SW480 (cell line): Measurements from ENCODE around the gene TTC32.
"Not testable (repeated sequence)": the region's sequence is repeated elsewhere in the genome, so short reads cannot be mapped to it uniquely, and the experiment has no call there.

Experiments used
- DNase-seq: peaks from one replicate; pipeline ENCODE4 v3.0.0-alpha.2; 2016; ENCODE audit warnings: low spot score

TTC32 gene

GRCh38 chr2:19899985-19900930 is 1.5 kb downstream of the TTC32 start:
- DNase-seq = peak; percentile 40

DNA sequence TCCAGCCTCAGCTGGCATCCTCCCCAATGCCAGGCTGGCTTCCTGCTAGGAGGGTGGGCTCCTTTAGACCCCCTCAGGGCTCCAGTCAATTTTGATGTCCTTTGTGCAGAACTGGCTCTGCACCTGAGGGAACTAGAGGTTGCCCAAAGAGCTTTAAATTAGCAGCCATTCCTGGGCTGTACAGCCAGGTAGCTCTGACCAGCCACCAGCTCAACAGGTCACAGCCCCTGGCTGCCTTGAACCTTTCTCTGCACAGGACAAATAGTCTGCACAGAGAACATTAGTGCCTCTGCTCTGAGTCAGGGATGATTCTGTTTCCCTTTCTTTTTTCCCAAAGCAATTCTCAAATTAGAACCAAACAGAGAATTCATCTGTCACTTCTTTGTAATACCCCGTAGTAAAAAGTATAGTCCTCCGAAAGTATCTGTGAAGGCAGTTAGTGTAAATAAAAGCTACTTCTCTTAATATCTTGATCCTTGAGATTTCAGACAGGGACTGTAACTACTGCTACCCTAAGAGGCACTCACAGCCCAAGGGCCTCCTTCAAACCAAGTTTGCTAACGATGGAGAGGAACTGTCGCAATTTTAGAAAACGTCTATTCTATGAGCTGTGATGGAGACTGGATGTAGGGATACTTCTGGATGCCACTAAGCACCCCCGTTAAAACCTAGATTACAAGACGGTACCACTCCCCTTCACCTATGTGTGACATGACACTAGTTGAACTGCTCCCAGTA is 3.0 kb downstream of the TTC32 start:
- no peak for DNase-seq

DNA sequence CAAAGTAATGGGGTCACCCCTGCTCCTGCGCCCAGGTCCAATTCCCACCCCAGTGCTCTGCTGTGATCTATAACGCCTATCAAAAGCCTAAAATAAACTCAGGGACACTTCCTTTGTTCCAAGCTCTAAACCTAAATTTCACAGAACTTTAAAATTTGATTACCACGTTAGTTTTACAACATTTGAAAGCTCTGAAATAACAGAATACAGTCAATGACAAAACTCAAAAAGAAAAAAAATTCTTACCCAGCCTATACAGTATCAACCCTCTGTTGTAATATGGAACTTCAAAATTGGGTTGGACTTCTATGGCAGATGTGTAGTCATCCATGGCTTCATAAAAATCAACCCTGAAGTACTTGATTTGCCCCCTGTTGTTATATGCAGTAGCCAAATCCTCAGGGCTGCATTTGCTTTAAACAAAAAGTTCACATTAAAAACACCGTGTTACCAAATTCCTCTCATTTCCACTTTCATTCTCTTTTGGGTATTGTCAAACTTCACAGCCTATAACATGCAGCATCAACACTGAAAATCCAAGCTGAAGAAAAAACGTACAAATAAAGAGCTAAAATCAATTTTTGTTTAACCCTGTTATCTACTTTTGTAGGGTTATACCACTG is 4.0 kb downstream of the TTC32 start:
- no peak for DNase-seq

DNA sequence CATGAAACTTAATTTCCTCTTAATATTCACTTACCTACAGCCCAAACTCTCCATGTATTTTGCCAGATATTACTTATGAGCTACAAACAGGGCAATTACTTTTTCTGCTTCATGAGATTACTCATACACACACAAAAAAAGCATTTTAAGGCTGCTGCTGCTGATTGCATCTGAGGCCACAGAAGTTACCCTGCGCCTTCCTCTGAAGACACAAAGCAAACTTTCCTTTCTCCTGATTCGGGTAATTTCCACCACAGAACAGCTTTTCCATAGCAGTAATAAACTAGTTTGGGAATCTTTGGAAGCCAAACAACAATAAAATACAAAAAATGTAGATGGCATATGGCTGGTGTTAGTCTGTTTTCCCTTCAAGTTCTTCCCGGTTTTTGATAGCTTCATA is 6.2 kb downstream of the TTC32 start:
- no peak for DNase-seq

DNA sequence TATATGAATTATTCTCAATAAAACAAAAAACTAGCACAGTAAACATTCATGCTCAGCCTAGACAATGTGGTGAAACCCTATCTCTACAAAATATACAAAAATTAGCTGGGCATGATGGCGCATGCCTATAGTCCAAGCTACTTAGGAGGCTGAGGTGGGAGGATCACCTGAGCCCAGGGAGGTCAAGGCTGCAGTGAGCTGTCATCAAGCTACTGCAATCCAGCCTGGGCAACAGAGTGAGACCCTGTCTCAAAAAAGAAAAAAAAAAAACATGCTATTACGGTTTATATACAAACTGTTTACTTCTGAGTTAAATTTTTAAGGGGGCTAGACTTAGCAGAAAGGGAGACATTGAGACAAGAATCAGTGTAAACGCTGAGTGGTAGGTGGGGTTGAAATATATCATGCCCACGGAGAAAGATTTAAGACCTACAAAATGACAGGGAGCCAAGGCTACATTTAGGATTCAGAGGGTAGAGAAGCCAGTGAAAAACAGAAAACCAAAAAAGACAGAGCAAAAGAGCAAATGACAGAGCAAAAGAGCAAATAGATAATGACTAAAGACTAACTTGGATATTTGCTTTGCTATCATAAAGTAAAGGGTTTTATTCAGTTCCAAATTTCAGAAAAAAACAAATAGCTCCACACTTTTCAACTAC is 7.5 kb downstream of the TTC32 start:
- no peak for DNase-seq

DNA sequence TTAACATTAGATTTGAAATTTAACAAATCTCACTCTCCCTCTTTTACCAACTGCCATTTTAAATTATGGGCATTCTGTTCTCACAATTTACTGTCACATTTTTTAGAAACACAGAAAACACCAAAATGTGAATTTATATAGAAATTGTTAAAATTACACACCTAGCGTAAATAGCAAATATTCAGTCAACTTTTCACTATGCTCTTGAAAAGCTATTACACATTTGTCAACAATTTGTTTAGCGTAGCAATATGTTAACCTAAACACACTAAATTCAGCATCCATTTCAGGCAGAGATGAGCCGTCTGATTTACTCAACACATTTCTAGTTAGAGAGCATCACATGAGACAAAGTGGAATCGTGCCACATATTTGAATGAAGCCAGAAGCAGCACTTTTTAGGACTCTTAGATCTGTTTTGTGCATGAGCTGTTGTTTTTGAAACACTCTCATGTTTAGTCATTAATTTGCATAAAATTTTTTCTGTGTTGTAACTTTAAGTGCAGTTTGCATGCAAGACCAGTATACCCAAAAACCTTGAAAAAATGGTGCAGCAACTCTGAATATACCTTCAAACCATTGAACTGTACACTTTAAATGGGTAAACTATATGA is 8.2 kb downstream of the TTC32 start:
- no peak for DNase-seq

- not testable (repeated sequence) for DNase-seq
These were observed 9.8 kb downstream of the TTC32 start for GRCh38 chr2:19891971-19892370.

DNA sequence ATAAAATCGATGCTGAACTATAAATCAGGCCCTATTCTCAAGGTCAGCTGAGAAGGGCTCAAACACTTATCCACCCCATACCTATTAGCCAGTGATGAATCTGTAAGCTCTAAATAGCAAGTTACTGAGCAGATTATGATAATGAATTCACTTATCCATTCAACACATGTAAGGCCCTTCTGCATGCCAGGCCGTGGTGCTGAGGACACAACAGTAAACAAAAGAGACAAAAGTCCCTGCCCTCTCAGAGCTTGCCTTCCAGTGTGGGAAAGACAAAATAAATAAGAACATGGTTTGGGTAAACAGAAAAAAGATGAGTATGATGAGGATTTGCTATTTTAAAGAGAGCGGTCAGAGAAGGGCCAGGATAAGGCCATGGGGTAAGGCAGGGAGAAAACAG is 11.7 kb downstream of the TTC32 start:
- no peak for DNase-seq

- DNase-seq = no peak
These were observed 13.0 kb downstream of the TTC32 start for GRCh38 chr2:19888831-19889230.

- DNase-seq = no peak
These were observed 14.3 kb downstream of the TTC32 start for GRCh38 chr2:19887510-19887909.

DNA sequence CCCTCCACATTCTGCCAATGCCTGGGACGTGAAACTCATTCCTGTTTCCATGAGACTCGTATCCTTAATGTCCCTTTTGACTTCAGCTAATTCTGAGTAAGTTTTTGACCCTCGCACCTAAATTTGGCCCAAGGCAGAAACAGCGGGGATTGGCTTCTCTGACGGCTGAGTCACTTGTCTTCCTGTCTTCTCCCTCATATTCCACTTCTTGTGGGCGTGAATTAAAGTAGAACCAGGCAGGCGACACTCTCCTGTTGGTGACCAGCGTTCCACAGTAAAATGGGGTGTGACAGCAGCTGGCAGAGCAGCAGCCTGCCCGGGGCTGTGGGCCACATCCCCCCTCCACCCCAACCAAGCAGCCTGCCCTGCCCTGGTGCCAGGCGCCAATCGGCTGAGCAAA is 15.5 kb downstream of the TTC32 start:
- no peak for DNase-seq

DNA sequence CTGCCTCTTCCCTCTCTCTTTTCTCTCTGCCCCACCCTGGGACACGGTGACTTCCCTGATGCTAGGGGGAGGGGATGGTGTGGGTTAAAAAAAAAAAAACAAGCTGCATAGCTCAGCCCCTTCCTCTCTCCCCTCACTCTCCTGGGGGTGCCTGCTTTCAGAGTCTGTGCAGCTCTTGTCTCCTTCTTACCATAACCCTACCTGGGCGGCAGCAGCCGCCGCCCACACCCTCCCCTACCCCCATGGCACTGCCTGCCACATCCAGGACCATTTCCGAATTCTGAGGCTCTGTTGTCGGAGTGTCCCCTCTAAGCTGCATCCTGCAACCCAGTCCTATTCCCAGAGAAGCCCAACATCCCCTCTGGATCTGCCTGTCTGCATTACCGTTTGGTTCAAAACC is 16.0 kb downstream of the TTC32 start:
- no peak for DNase-seq

- no peak for DNase-seq
These were observed 17.6 kb downstream of the TTC32 start for GRCh38 chr2:19883971-19884720.

DNA sequence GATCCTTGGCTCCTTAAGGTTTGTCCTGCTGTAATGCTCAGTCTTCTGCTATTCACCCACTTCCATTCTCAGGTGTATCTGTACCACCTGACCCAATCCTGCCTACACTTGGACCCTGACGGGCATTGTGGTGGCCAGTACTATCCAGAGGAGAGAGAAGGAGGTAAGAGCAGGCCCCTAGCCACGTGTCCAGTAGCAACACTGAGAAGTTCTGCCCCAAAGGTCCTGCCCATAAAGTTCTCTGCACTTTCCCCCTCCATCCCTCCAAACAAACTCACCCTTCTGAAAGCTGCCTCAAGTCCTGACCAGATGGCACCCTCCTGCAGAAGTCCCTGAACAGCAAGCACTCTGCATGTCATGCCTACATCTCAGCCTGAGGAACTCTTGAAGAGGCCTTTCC is 18.3 kb downstream of the TTC32 start:
- DNase-seq = no peak

GRCh38 chr2:19882286-19882685 is 19.5 kb downstream of the TTC32 start:
- no peak for DNase-seq

DNA sequence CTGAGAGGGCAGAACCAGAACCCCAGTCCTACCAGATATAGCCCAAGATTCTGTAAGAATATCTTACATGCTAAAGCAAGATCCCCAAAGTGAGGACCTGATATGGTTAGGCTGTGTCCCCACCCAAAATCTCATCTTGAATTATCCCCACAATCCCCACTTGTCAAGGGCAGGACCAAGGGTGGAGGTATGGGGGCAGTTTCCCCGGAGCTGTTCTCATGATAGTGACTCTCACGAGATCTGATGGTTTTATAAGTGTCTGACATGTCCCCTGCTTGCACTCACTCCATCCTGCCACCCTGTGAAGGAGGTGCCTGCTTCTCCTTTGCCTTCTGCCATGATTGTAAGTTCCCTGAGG is 19.9 kb downstream of the TTC32 start:
- DNase-seq = no peak

- no peak for DNase-seq
These were observed 20.4 kb downstream of the TTC32 start for GRCh38 chr2:19881221-19881907.

- not testable (repeated sequence) for DNase-seq
These were observed 21.6 kb downstream of the TTC32 start for GRCh38 chr2:19880191-19880590.

DNA sequence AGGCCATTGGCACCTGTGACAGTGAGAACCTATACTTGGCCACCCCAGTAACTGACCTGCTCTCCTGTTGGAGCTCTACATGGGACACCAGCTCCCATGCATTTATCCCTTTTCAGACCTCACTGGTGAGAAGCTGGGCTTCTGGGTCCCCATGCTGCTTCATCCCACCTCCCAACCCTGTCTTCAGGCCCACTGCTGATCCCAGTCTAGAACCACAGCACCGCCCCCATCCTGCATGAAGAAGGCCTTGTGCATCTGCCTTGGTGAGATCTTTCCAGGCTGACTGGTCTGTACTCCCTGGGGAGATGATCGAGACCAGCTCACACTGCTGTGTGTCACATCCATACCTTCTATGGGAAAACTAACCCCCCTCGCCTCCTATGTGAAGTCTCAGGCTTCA is 22.7 kb downstream of the TTC32 start:
- no peak for DNase-seq

DNA sequence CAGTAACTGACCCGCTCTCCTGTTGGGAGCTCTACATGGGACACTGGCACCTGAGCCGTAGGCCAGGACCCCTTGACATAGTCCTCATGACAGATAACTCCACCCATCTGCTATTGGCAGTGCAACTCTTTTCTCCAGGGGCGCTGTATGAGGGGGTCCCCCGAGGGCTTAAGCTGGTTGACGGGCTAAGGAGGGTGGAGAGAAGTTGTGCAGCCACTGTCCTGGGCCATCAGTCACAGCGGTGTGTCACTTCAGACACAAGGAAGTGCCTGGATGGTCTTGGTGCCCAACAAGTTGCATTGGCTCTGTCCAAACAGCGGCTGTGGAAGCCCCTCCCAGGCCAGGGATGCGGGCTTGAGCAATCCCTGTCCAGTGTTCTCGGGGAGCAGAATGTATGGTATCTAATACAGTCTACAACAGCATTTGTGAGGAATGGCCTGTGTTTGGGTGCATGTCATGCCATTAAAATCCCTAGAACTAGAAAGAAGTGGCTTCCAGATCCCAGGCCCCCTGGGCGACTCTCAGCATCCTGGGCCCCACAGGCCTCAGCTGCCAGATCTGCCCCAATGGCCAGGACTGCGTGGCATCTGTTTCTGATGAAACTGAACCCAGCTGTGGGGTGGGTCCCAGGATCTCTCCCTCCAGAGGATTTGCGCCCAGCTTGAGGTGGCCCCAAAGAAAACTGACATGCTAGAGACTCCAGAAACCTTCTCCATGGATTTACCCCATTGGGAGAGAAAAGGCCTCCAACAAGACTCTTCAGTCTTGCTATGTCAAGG is 23.3 kb downstream of the TTC32 start:
- no peak for DNase-seq
